BE2C (cell line): ENCODE results near the gene TBC1D21.
A peak's percentile ranks its signal among the peaks of the same experiment; 100 is the strongest.

ENCODE experiments used
- DNase-seq: peaks from one replicate; pipeline ENCODE4 v3.0.0-alpha.2; 2020
- H3K27me3 ChIP-seq: fragments of 250-450 bp; sonication (Bioruptor Pico); 2 replicates; pipeline ENCODE4 v1.5.1; 2020; ENCODE audit warnings: mild to moderate bottlenecking
- H3K36me3 ChIP-seq: fragments of 250-450 bp; sonication (Bioruptor Pico); 2 replicates; pipeline ENCODE4 v1.5.1; 2020; ENCODE audit warnings: mild to moderate bottlenecking
- H3K4me1 ChIP-seq: fragments of 250-450 bp; sonication (Bioruptor Pico); 2 replicates; pipeline ENCODE4 v1.5.1; 2020
- H3K4me3 ChIP-seq: 2 replicates; pipeline ENCODE4 v1.5.1; 2011; ENCODE audit warnings: low read depth, low read length
- H3K9me3 ChIP-seq: fragments of 250-450 bp; sonication (Bioruptor Pico); 2 replicates; pipeline ENCODE4 v1.5.1; 2020
- CTCF ChIP-seq: IDR thresholded peaks from 2 replicates; pipeline ENCODE4 v1.5.1; 2012; ENCODE audit warnings: mild to moderate bottlenecking, low read depth, low read length

The TBC1D21 gene

DNA sequence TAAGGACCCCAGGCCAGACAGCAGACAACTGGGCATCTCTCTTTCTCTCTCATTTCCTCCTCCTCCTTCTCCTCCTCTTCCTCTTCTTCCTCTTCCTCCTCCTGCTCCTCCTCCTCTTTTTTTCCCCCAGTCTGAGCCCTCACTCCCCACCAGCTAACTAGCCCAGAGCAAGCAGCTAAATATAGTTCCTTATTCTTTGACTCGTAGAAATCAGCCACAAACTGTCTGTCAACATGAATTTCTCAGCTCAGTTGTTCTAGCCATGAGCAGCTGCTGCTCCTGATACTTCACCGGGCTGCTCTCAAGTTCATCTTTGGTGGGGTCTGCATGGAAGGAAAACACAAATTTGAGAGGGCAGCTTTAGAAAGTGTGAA lies 33.7 kb downstream of the TBC1D21 start:
- no peak overlapping the region for H3K4me3 ChIP-seq
- H3K9me3 ChIP-seq: no peaks in the 10 kb centered on the region

DNA sequence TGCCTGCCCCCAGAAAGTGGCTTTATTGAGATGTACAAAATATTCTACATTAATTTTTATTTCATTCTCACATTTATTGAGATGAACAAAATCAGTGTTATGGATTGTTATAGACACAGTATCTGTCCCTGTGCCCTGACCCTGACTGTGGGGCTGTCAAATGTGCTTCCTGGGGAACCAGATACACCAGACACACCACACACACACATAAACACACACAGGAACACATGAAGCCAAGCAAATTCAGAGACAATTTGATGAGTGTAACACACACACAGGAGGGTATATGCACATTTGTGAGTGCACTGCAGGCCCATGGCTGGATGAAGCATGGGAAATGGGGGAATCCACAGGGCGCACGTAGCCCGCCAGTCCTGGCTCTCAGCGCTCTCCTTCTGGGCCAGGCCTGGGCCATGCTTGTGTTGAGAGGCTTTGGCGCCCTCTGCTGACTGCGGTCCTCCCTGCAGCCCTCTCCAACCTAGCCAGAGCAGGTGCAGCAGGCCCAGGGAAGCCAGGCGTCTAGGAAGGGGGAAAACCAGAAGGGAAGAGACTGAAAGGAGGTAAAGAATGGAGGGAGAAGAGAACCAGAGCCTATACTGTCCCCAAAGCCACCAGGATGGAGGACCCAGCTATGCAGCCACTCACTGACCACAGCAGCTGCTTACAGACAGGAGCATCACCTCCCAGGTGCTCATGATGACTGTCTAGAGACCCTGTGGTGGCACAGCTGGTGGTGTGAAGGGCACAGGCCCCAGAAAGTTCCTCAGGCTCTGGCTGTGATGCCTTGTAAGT lies 34.9 kb downstream of the TBC1D21 start:
- H3K36me3 ChIP-seq: no peaks in the 10 kb centered on the region
- DNase-seq: peak; percentile 91
- no peaks in the 10 kb centered on the region for H3K4me1 ChIP-seq
- no peaks in the 10 kb centered on the region for H3K9me3 ChIP-seq
- no peaks in the 10 kb centered on the region for H3K27me3 ChIP-seq
- peak; percentile 96 for TF ChIP-seq CTCF
- H3K4me3 ChIP-seq: no peak overlapping the region

More for the DNA sequence above, 33.7 kb downstream of the TBC1D21 start:
- H3K27me3 ChIP-seq: no peaks in the 10 kb centered on the region
- no peak for DNase-seq
- no peaks in the 10 kb centered on the region for H3K4me1 ChIP-seq
- TF ChIP-seq CTCF: no peak
- no peaks in the 10 kb centered on the region for H3K36me3 ChIP-seq

DNA sequence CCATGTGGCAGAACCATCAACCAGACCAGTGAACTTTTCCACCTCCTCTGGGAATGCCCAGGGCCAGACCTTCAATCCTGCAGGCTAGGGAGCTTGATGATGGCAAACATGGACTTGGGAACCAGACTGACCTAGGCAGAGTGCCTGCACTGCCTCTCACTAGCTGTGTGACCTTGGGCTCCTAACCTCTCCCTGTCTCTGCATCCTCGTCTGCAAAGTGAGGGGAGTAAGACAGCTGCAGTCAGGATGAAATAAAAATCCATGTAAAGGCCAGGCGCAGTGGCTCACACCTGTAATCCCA lies 35.4 kb downstream of the TBC1D21 start:
- no peak for TF ChIP-seq CTCF
- Histone ChIP-seq H3K4me1 (no peaks in the 10 kb centered on the region), H3K27me3 (no peaks in the 10 kb centered on the region), H3K4me3 (no peak overlapping the region), H3K36me3 (no peaks in the 10 kb centered on the region), H3K9me3 (no peaks in the 10 kb centered on the region)
- DNase-seq: no peak

- Histone ChIP-seq H3K4me3 (no peak overlapping the region), H3K36me3 (no peaks in the 10 kb centered on the region), H3K4me1 (no peaks in the 10 kb centered on the region), H3K27me3 (no peaks in the 10 kb centered on the region), H3K9me3 (no peaks in the 10 kb centered on the region)
- no peak for TF ChIP-seq CTCF
- DNase-seq: no peak
Measured at GRCh38 chr15:73909651-73910050, 36.3 kb downstream of the TBC1D21 start.

DNA sequence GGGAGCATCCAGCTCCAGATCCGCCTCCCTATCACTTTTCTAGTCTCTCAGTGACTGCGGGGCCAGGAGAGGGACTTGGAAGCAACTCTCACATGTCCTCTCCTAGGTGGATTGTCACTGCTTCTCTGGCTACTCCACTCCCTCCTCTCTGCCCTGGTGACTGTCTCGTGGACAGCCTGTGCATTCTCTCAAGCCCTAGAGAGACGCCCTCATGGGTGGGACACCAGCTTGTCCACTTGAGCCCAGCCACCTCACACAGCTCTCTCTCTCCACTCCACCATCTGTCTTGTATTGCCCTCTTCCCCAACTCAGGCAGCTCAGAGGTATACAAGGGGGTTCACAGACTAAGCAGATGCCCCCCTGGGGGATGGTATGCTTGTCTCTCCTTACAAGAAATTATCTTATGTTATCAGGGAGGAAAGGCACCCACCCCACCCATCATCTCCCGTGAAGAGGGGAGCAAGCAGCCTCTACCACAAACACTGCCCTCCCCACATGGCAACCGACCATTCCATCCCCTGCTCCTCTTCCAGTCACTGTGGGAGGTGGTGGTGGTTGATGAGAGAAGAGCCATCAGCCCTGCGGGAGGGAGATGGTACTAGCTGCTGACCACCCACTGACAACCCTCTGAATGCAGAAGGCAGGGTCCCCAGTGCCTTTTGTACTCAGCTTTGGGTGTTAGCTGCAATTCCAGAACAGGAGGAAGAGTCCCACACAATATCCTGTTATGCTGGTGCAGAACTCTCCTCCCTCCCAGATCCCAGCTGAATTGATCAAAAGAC lies 37.3 kb downstream of the TBC1D21 start:
- Histone ChIP-seq H3K36me3 (no peaks in the 10 kb centered on the region), H3K9me3 (no peaks in the 10 kb centered on the region), H3K4me3 (no peak overlapping the region), H3K27me3 (no peaks in the 10 kb centered on the region), H3K4me1 (no peaks in the 10 kb centered on the region; the same call in 1 of the 2 replicates)
- DNase-seq: no peak
- no peak for TF ChIP-seq CTCF

GRCh38 chr15:73912030-73912596 lies 38.7 kb downstream of the TBC1D21 start:
- no peaks in the 10 kb centered on the region for H3K9me3 ChIP-seq
- TF ChIP-seq CTCF: no peak
- no peak overlapping the region for H3K4me3 ChIP-seq
- H3K36me3 ChIP-seq: no peaks in the 10 kb centered on the region
- H3K27me3 ChIP-seq: no peaks in the 10 kb centered on the region
- no peaks in the 10 kb centered on the region; the same call in 1 of the 2 replicates for H3K4me1 ChIP-seq
- no peak for DNase-seq
